Activated CD8-positive, alpha-beta T cell treated with anti-CD3 and anti-CD28 coated beads for 36 hours (primary cell): Measurements from ENCODE around the gene PGM2. TPM values are rescaled to one million over a fixed set of nuclear protein-coding genes. Genes with fewer than 3 reads are reported as not detected.
"Not testable (repeated sequence)": the region's sequence is repeated elsewhere in the genome, so short reads cannot be mapped to it uniquely, and the experiment has no call there.

Experiments used
- ATAC-seq: fragments of 200-7000 bp; cut with Tn5 transposase; one replicate; pipeline ENCODE4 v1.10.0; 2021; ENCODE audit warnings: mild to moderate bottlenecking, moderate library complexity
- CTCF ChIA-PET: fragments of 350-600 bp; sonication (Branson Sonifier 250); formaldehyde crosslinking; loops from one replicate; lab custom pipeline; 2021; ENCODE audit warnings: antibody characterized with exemption; lab: Charles Lee
- POLR2A ChIA-PET: fragments of 350-600 bp; sonication (Branson Sonifier 250); formaldehyde crosslinking; loops from one replicate; lab custom pipeline; 2021; ENCODE audit warnings: antibody characterized with exemption; lab: Charles Lee
- DNase-seq: peaks from one replicate; pipeline ENCODE4 v3.0.0-alpha.2; 2020
- H3K27ac Mint-ChIP-seq: one replicate; pipeline ENCODE4 v1.8.0; 2021; ENCODE audit warnings: mild to moderate bottlenecking, mixed read lengths
- H3K27me3 Mint-ChIP-seq: one replicate; pipeline ENCODE4 v1.8.0; 2021; ENCODE audit warnings: mixed read lengths
- H3K36me3 Mint-ChIP-seq: one replicate; pipeline ENCODE4 v1.8.0; 2021; ENCODE audit warnings: low read depth, mixed read lengths
- H3K4me1 Mint-ChIP-seq: one replicate; pipeline ENCODE4 v1.8.0; 2021; ENCODE audit warnings: low read depth, mixed read lengths
- H3K4me3 Mint-ChIP-seq: one replicate; pipeline ENCODE4 v1.8.0; 2021; ENCODE audit warnings: mild to moderate bottlenecking, moderate library complexity, mixed read lengths
- H3K9me3 Mint-ChIP-seq: one replicate; pipeline ENCODE4 v1.8.0; 2021; ENCODE audit warnings: mixed read lengths
- CTCF ChIP-seq: fragments of 200-600 bp; IDR thresholded peaks from one replicate; pipeline ENCODE4 v1.8.0; 2022; ENCODE audit warnings: antibody characterized with exemption, mild to moderate bottlenecking
- intact Hi-C: fragments of 100-400 bp; cut with micrococcal nuclease; formaldehyde crosslinking; loops from one replicate; pipeline ENCODE4 v1.10.0; 2022
- total RNA-seq, 2 experiments: library from RNA; stranded (reverse); gene quantifications; one replicate each; pipeline ENCODE4 v1.2.3, GENCODE V29; 2021

Gene PGM2
- total RNA-seq, 2 experiments from 2014 or later = 63.0 to 67.6 TPM

GRCh38 chr4:37816006-37816405 lies 10.5 kb upstream of the PGM2 start:
- Mint-ChIP-seq H3K9me3 (no peaks in the 10 kb centered on the region), H3K4me3 (no peak overlapping the region), H3K27me3 (no peaks in the 10 kb centered on the region), H3K27ac (peak overlapping the region; percentile 77), H3K4me1 (peaks cover 17% of the 10 kb centered on the region), H3K36me3 (peaks cover 3% of the 10 kb centered on the region)
- ChIA-PET CTCF (interaction anchor here (1.4 kb wide), 1 partner anchor 12 kb away, joined by 3 read pairs; no protein-coding TSS in a partner anchor), POLR2A (interaction anchor here (0.7 to 1.4 kb wide), 2 partner anchors 10 to 162 kb away, joined by 3 to 5 read pairs; partner anchors contain the start of gene PGM2)
- TF ChIP-seq CTCF = no peak
- ATAC-seq (peak; percentile 59), DNase-seq (peak; percentile 24)
- intact Hi-C loops = no loop called here

- ChIA-PET CTCF (interaction anchor here (1.4 kb wide), 1 partner anchor 13 kb away, joined by 3 read pairs; no protein-coding TSS in a partner anchor), POLR2A (interaction anchor here (0.7 to 1.4 kb wide), 2 partner anchors 10 to 161 kb away, joined by 3 to 5 read pairs; partner anchors contain the start of gene PGM2)
- TF ChIP-seq CTCF = no peak
- Mint-ChIP-seq H3K4me3 (no peak overlapping the region), H3K36me3 (peaks cover 3% of the 10 kb centered on the region), H3K27ac (no peak overlapping the region), H3K27me3 (no peaks in the 10 kb centered on the region), H3K9me3 (no peaks in the 10 kb centered on the region), H3K4me1 (peaks cover 17% of the 10 kb centered on the region)
- DNase-seq (no peak), ATAC-seq (peak; percentile 51)
- intact Hi-C loops = no loop called here
Observed at GRCh38 chr4:37816719-37817118, 9.8 kb upstream of the PGM2 start.

GRCh38 chr4:37818752-37819151 lies 7.7 kb upstream of the PGM2 start:
- TF ChIP-seq CTCF = no peak
- Mint-ChIP-seq H3K36me3 (peaks cover 3% of the 10 kb centered on the region), H3K9me3 (no peaks in the 10 kb centered on the region), H3K4me1 (peaks cover 20% of the 10 kb centered on the region), H3K27ac (no peak overlapping the region), H3K27me3 (no peaks in the 10 kb centered on the region), H3K4me3 (no peak overlapping the region)
- ChIA-PET CTCF (no interaction called here), POLR2A (no interaction called here)
- ATAC-seq (no peak), DNase-seq (no peak)
- intact Hi-C loops = no loop called here

GRCh38 chr4:37820458-37820857 lies 6.0 kb upstream of the PGM2 start:
- H3K36me3 Mint-ChIP-seq, CTCF ChIA-PET, DNase-seq, H3K27ac Mint-ChIP-seq, POLR2A ChIA-PET, ATAC-seq, H3K27me3 Mint-ChIP-seq, H3K9me3 Mint-ChIP-seq, H3K4me3 Mint-ChIP-seq: not testable (repeated sequence)
- H3K4me1 Mint-ChIP-seq = peaks cover 24% of the 10 kb centered on the region
- intact Hi-C loops = loop anchor here (10.0 kb wide), 1 partner anchor 154 kb away; no protein-coding TSS in a partner anchor

- H3K4me3 Mint-ChIP-seq = no peak overlapping the region
- ChIA-PET POLR2A (no interaction called here), CTCF (no interaction called here)
- DNase-seq (no peak), ATAC-seq (no peak)
- no peaks in the 10 kb centered on the region for H3K36me3 Mint-ChIP-seq
- TF ChIP-seq CTCF = no peak
- no peaks in the 10 kb centered on the region for H3K27me3 Mint-ChIP-seq
- no peaks in the 10 kb centered on the region for H3K9me3 Mint-ChIP-seq
- no peak overlapping the region for H3K27ac Mint-ChIP-seq
- intact Hi-C loops = loop anchor here (10.0 kb wide), 1 partner anchor 153 kb away; no protein-coding TSS in a partner anchor
- H3K4me1 Mint-ChIP-seq = peaks cover 9% of the 10 kb centered on the region
Observed at GRCh38 chr4:37821953-37822605, 4.4 kb upstream of the PGM2 start.

- not testable (repeated sequence) for DNase-seq, H3K9me3 Mint-ChIP-seq, H3K27me3 Mint-ChIP-seq, ATAC-seq
- Mint-ChIP-seq H3K4me3 (peak overlapping the region; percentile 97), H3K27ac (peak overlapping the region; percentile 90), H3K36me3 (peaks cover 12% of the 10 kb centered on the region), H3K4me1 (peaks cover 27% of the 10 kb centered on the region)
- intact Hi-C loops = loop anchor here (10.0 kb wide), 1 partner anchor 149 kb away; no protein-coding TSS in a partner anchor
- ChIA-PET CTCF (interaction anchor here (1.0 to 1.4 kb wide), 3 partner anchors 13 to 208 kb away, joined by 3 read pairs; no protein-coding TSS in a partner anchor), POLR2A (interaction anchor here (1.4 to 2.5 kb wide), 3 partner anchors 9 to 66 kb away, joined by 3 to 8 read pairs (median 5); no protein-coding TSS in a partner anchor)
Observed at GRCh38 chr4:37825501-37825900, 985 bp upstream of the PGM2 start.
